Upper lobe of right lung (tissue), 1 donor: ENCODE results near the gene STT3B. TPM values are rescaled to one million over a fixed set of nuclear protein-coding genes. Genes with fewer than 3 reads are reported as not detected.

Experiments used
- ATAC-seq: fragments of 200-7000 bp; cut with Tn5 transposase; one replicate; pipeline ENCODE4 v1.9.1; 2020; ENCODE audit warnings: mild to moderate bottlenecking, moderate library complexity
- DNase-seq: peaks from one replicate; pipeline ENCODE4 v3.0.0-alpha.2; 2020
- H3K27ac ChIP-seq: fragments of 200-600 bp; one replicate; pipeline ENCODE4 v1.8.0; 2022
- H3K27me3 ChIP-seq: fragments of 200-600 bp; one replicate; pipeline ENCODE4 v1.8.0; 2022; ENCODE audit warnings: mild to moderate bottlenecking
- H3K36me3 ChIP-seq: fragments of 200-600 bp; one replicate; pipeline ENCODE4 v1.8.0; 2022
- H3K4me1 ChIP-seq: fragments of 200-600 bp; one replicate; pipeline ENCODE4 v1.8.0; 2022
- H3K4me3 ChIP-seq: fragments of 200-600 bp; one replicate; pipeline ENCODE4 v1.8.0; 2022; ENCODE audit warnings: mild to moderate bottlenecking
- H3K9me3 ChIP-seq: fragments of 200-600 bp; one replicate; pipeline ENCODE4 v1.8.0; 2022
- CTCF ChIP-seq: fragments of 200-600 bp; IDR thresholded peaks from one replicate; pipeline ENCODE4 v1.8.0; 2022; ENCODE audit warnings: antibody characterized with exemption
- intact Hi-C: fragments of 100-400 bp; cut with DNase I; formaldehyde crosslinking; loops from one replicate; pipeline ENCODE4 v1.11.0; 2022
- total RNA-seq: library from RNA; stranded (reverse); fragmentation: NEBNext Ultra II Directional; extraction: Animal tissue kit (Norgen Biotek cat#: 25700); gene quantifications from one replicate; pipeline ENCODE4 v1.2.1, GENCODE V29; 2021
- donor health status: DM: no; HTN: yes; CAD: no; lungs with severe emphysema.

The STT3B gene
- total RNA-seq, 1 donor from 2014 or later, result 129 TPM

GRCh38 chr3:31621314-31621713 is 88.6 kb downstream of the STT3B start:
- Histone ChIP-seq H3K4me1 (no peaks in the 10 kb centered on the region), H3K4me3 (no peak overlapping the region), H3K27me3 (no peaks in the 10 kb centered on the region), H3K36me3 (peaks cover 63% of the 10 kb centered on the region), H3K9me3 (no peaks in the 10 kb centered on the region), H3K27ac (no peak overlapping the region)
- no peak for TF ChIP-seq CTCF
- no peak for DNase-seq
- ATAC-seq, result no peak
- intact Hi-C loops, result loop anchor here (10.0 kb wide), 1 partner anchor 143 kb away; no protein-coding TSS in a partner anchor

- Histone ChIP-seq H3K27me3 (no peaks in the 10 kb centered on the region), H3K36me3 (peaks cover 71% of the 10 kb centered on the region), H3K4me1 (no peaks in the 10 kb centered on the region), H3K27ac (no peak overlapping the region), H3K9me3 (no peaks in the 10 kb centered on the region), H3K4me3 (no peak overlapping the region)
- intact Hi-C loops, result loop anchor here (10.0 kb wide), 1 partner anchor 142 kb away; no protein-coding TSS in a partner anchor
- no peak for DNase-seq
- TF ChIP-seq CTCF, result no peak
- ATAC-seq, result no peak
These were observed 90.0 kb downstream of the STT3B start for GRCh38 chr3:31622636-31623288.

GRCh38 chr3:31624083-31624709 is 91.5 kb downstream of the STT3B start:
- Histone ChIP-seq H3K36me3 (peaks cover 66% of the 10 kb centered on the region), H3K27ac (no peak overlapping the region), H3K27me3 (no peaks in the 10 kb centered on the region), H3K4me3 (no peak overlapping the region), H3K9me3 (no peaks in the 10 kb centered on the region), H3K4me1 (no peaks in the 10 kb centered on the region)
- ATAC-seq (no peak), DNase-seq (no peak)
- intact Hi-C loops, result loop anchor here (10.0 kb wide), 1 partner anchor 141 kb away; no protein-coding TSS in a partner anchor
- no peak for TF ChIP-seq CTCF

GRCh38 chr3:31625358-31625757 is 92.6 kb downstream of the STT3B start:
- no peaks in the 10 kb centered on the region for H3K9me3 ChIP-seq
- DNase-seq (no peak), ATAC-seq (no peak)
- H3K4me3 ChIP-seq, result no peak overlapping the region
- no peaks in the 10 kb centered on the region for H3K27me3 ChIP-seq
- no peaks in the 10 kb centered on the region for H3K4me1 ChIP-seq
- H3K36me3 ChIP-seq, result peaks cover 68% of the 10 kb centered on the region
- intact Hi-C loops, result loop anchor here (10.0 kb wide), 1 partner anchor 139 kb away; no protein-coding TSS in a partner anchor
- no peak for TF ChIP-seq CTCF
- H3K27ac ChIP-seq, result no peak overlapping the region

GRCh38 chr3:31629054-31629453 is 96.3 kb downstream of the STT3B start:
- H3K36me3 ChIP-seq, result peaks cover 75% of the 10 kb centered on the region
- H3K27ac ChIP-seq, result no peak overlapping the region
- no peak for TF ChIP-seq CTCF
- no peak for ATAC-seq
- no peaks in the 10 kb centered on the region for H3K27me3 ChIP-seq
- no peaks in the 10 kb centered on the region for H3K4me1 ChIP-seq
- no peak overlapping the region for H3K4me3 ChIP-seq
- no peaks in the 10 kb centered on the region for H3K9me3 ChIP-seq
- no peak for DNase-seq
- intact Hi-C loops, result loop anchor here (10.0 kb wide), 1 partner anchor 136 kb away; no protein-coding TSS in a partner anchor
